Breast epithelium (tissue), 4 donors: Measurements from ENCODE around the gene MEIS3. TPM values are rescaled to one million over a fixed set of nuclear protein-coding genes. Genes with fewer than 3 reads are reported as not detected.
A peak's percentile ranks its signal among the peaks of the same experiment; 100 is the strongest.

ENCODE experiments used
- DNase-seq, 2 donors: peaks; one replicate each; pipeline ENCODE4 v3.0.0-alpha.2; 2019; ENCODE audit warnings: low spot score in 2 of 2
- H3K27ac ChIP-seq, 2 donors: fragments of 200-600 bp; sonication (generic) in 1 of 2; one replicate each; pipeline ENCODE4 v1.5.1; 2016 to 2019; ENCODE audit warnings: mild to moderate bottlenecking in 1 of 2
- H3K27me3 ChIP-seq, 2 donors: fragments of 200-600 bp; sonication (generic) in 1 of 2; one replicate each; pipeline versions ENCODE4 v1.5.1 to v1.6.0; 2017 to 2019; ENCODE audit warnings: control low read depth in 1 of 2, mild to moderate bottlenecking in 1 of 2
- H3K36me3 ChIP-seq: fragments of 200-600 bp; one replicate; pipeline ENCODE4 v1.5.1; 2019
- H3K4me1 ChIP-seq, 2 donors: fragments of 200-600 bp; sonication (generic); one replicate each; pipeline ENCODE4 v1.5.1; 2016 to 2019; ENCODE audit warnings: control low read depth in 1 of 2
- H3K4me3 ChIP-seq, 3 donors: fragments of 200-600 bp; sonication (generic); 1 replicate in 2 of 3; 2 replicates in 1 of 3; pipeline ENCODE4 v1.5.1; 2016 to 2019; ENCODE audit warnings: mild to moderate bottlenecking in 3 of 3, moderate library complexity in 2 of 3
- H3K9me3 ChIP-seq, 2 donors: fragments of 200-600 bp; sonication (generic) in 1 of 2; one replicate each; pipeline ENCODE4 v1.5.1; 2016 to 2019; ENCODE audit warnings: control low read depth in 1 of 2
- CTCF ChIP-seq, 3 donors: fragments of 450-650 bp; IDR thresholded peaks; one replicate each; pipeline ENCODE4 v1.5.1; 2016 to 2017; ENCODE audit warnings: antibody characterized with exemption in 3 of 3, mild to moderate bottlenecking in 3 of 3, moderate library complexity in 3 of 3
- POLR2A ChIP-seq: fragments of 450-650 bp; IDR thresholded peaks from one replicate; pipeline ENCODE4 v1.6.1; 2016; ENCODE audit warnings: antibody characterized with exemption, mild to moderate bottlenecking, moderate library complexity
- POLR2AphosphoS5 ChIP-seq, 3 donors: sonication (generic); formaldehyde crosslinking; IDR thresholded peaks; one replicate each; pipeline ENCODE4 v1.6.1; 2017; ENCODE audit warnings: antibody characterized with exemption in 3 of 3
- intact Hi-C: fragments of 100-400 bp; cut with DNase I; formaldehyde crosslinking; loops from one replicate; pipeline ENCODE4 v1.15.1; 2023; ENCODE audit warnings: low total_unique reads
- total RNA-seq, 3 donors: library from RNA; depleted of rRNA; stranded (reverse); fragments of >200 nt; gene quantifications; one replicate each; pipeline ENCODE4 v1.1.0, GENCODE V29; 2016

The MEIS3 gene
- total RNA-seq, 3 donors from 2014 or later: 13.1 to 41.6 (median 17.1) TPM

- Histone ChIP-seq H3K9me3 (no peaks in the 10 kb centered on the region), H3K27me3 (peaks cover 3 to 30% of the 10 kb centered on the region in 2 donors)
- intact Hi-C loops: no loop called here
Measured at GRCh38 chr19:47432091-47432490, 12.8 kb upstream of the MEIS3 start.

GRCh38 chr19:47430041-47430802 lies 10.9 kb upstream of the MEIS3 start:
- peaks cover 3 to 30% of the 10 kb centered on the region in 2 donors for H3K27me3 ChIP-seq
- H3K36me3 ChIP-seq: no peaks in the 10 kb centered on the region
- H3K4me1 ChIP-seq: peaks cover 3 to 13% of the 10 kb centered on the region in 2 donors
- H3K9me3 ChIP-seq: no peaks in the 10 kb centered on the region
- DNase-seq: peak in 1 of 2 donors; percentile 61
- intact Hi-C loops: no loop called here
- H3K4me3 ChIP-seq: peak overlapping the region in 2 of 3 donors; percentile 33 to 56
- no peak overlapping the region for H3K27ac ChIP-seq
- peak; percentile 26 to 56 (median 55) for TF ChIP-seq CTCF (IDR thresholded peaks at IDR 0.05)
- no peak for TF ChIP-seq POLR2AphosphoS5 (IDR thresholded peaks at IDR 0.05)

More at GRCh38 chr19:47432091-47432490, 12.8 kb upstream of the MEIS3 start:
- Histone ChIP-seq H3K4me1 (peaks cover 3 to 13% of the 10 kb centered on the region in 2 donors), H3K27ac (no peak overlapping the region), H3K4me3 (no peak overlapping the region), H3K36me3 (no peaks in the 10 kb centered on the region)
- DNase-seq: no peak
- TF ChIP-seq POLR2AphosphoS5 (IDR thresholded peaks at IDR 0.05) (no peak), CTCF (IDR thresholded peaks at IDR 0.05) (no peak), POLR2A (no peak)

DNA sequence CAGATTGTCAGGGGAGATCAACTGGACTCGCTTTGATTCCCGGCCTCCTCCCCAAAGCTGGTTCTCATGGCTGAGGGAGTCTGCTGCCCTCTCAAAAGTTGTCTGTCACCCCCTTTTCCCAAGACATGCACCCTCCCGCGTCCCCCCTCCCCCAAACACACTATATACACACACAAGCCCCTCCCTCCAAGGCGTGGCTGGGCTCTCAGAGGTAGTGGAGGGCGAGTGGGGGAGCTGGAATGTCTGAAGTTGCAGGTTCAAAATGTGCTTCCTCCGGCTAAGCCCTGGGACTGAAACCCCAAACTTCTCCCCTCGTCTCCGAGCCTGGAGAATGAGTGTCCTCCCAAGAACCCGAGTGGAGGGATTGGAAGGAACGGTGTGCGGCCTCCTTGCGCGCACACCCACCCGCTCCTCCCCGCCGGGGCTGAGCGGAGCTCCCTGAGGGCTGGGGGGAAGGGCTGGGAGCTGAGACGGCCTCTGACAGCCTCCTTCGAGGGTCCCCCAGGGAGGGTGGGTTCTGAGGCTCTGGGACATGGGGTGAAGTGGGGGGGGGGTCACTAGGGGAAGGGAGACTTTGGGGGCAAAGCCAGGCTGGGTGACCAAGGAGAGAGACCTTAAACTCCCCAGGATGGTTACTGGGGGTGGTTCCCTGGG lies 9.9 kb upstream of the MEIS3 start:
- H3K27ac ChIP-seq: no peak overlapping the region
- no peaks in the 10 kb centered on the region for H3K9me3 ChIP-seq
- no peaks in the 10 kb centered on the region for H3K36me3 ChIP-seq
- H3K4me1 ChIP-seq: peaks cover 3 to 13% of the 10 kb centered on the region in 2 donors
- intact Hi-C loops: no loop called here
- TF ChIP-seq POLR2AphosphoS5 (IDR thresholded peaks at IDR 0.05) (no peak), POLR2A (no peak), CTCF (IDR thresholded peaks at IDR 0.05) (no peak)
- H3K4me3 ChIP-seq: no peak overlapping the region
- no peak for DNase-seq
- peaks cover 3 to 30% of the 10 kb centered on the region in 2 donors for H3K27me3 ChIP-seq

- Histone ChIP-seq H3K4me3 (peak overlapping the region in 2 of 3 donors; percentile 22 to 48), H3K27ac (peak overlapping the region; percentile 15 to 61), H3K4me1 (peaks cover 3 to 13% of the 10 kb centered on the region in 2 donors), H3K9me3 (no peaks in the 10 kb centered on the region), H3K36me3 (no peaks in the 10 kb centered on the region), H3K27me3 (peaks cover 3 to 30% of the 10 kb centered on the region in 2 donors)
- no peak for TF ChIP-seq POLR2AphosphoS5 (IDR thresholded peaks at IDR 0.05)
- no peak for TF ChIP-seq POLR2A
- TF ChIP-seq CTCF (IDR thresholded peaks at IDR 0.05): no peak
- peak; percentile 90 to 93 for DNase-seq
- intact Hi-C loops: no loop called here
Measured at GRCh38 chr19:47428177-47428894, 9.0 kb upstream of the MEIS3 start.
